DND-41 (cell line): Measurements from ENCODE around the gene ANKRD53.

Experiments
- ATAC-seq: fragments of 200-7000 bp; cut with Tn5 transposase; 3 replicates; pipeline ENCODE4 v1.9.1; 2021; ENCODE audit warnings: low read depth; ENCODE audit not compliant: insufficient read depth
- DNase-seq: peaks from one replicate; pipeline ENCODE4 v3.0.0-alpha.2; 2020
- H2AFZ ChIP-seq: 2 replicates; pipeline ENCODE4 v1.6.0; 2012; ENCODE audit warnings: low read depth, low read length
- H3K27ac ChIP-seq: 2 replicates; pipeline ENCODE4 v1.5.1; 2012; ENCODE audit warnings: low read length, inconsistent platforms
- H3K27me3 ChIP-seq: fragments of 200-600 bp; sonication (generic); 2 replicates; pipeline ENCODE4 v1.6.0; 2012; ENCODE audit warnings: low read length, mild to moderate bottlenecking, inconsistent platforms; ENCODE audit not compliant: insufficient read depth, poor library complexity
- H3K36me3 ChIP-seq: 2 replicates; pipeline ENCODE4 v1.5.1; 2012; ENCODE audit warnings: low read length, inconsistent platforms; ENCODE audit not compliant: insufficient read depth
- H3K4me1 ChIP-seq: 2 replicates; pipeline ENCODE4 v1.5.1; 2012; ENCODE audit warnings: mild to moderate bottlenecking, low read length; ENCODE audit not compliant: insufficient read depth
- H3K4me2 ChIP-seq: 2 replicates; pipeline ENCODE4 v1.6.0; 2012; ENCODE audit warnings: mild to moderate bottlenecking, moderate library complexity, low read length, inconsistent platforms; ENCODE audit not compliant: insufficient read depth
- H3K4me3 ChIP-seq, 2 experiments: fragments of 200-600 bp in 1 of 2; shearing (Covaris generic) in 1 of 2; 2 replicates each; pipeline ENCODE4 v1.5.1; 2012 to 2016; ENCODE audit warnings: inconsistent platforms in 2 of 2, low read length in 2 of 2, mild to moderate bottlenecking in 2 of 2, low read depth in 1 of 2, moderate library complexity in 1 of 2
- H3K79me2 ChIP-seq: 2 replicates; pipeline ENCODE4 v1.6.0; 2012; ENCODE audit warnings: low read length, inconsistent platforms; ENCODE audit not compliant: insufficient read depth
- H3K9ac ChIP-seq: 2 replicates; pipeline ENCODE4 v1.6.0; 2012; ENCODE audit warnings: low read depth, mild to moderate bottlenecking, inconsistent platforms, low read length, moderate library complexity
- H3K9me3 ChIP-seq: 2 replicates; pipeline ENCODE4 v1.5.1; 2012; ENCODE audit warnings: low read length, moderate library complexity, mild to moderate bottlenecking, inconsistent platforms; ENCODE audit not compliant: insufficient read depth, severe bottlenecking
- H4K20me1 ChIP-seq: 2 replicates; pipeline ENCODE4 v1.6.0; 2012; ENCODE audit warnings: low read length; ENCODE audit not compliant: insufficient read depth
- CTCF ChIP-seq: IDR thresholded peaks from 2 replicates; pipeline ENCODE4 v1.5.1; 2012; ENCODE audit warnings: borderline replicate concordance, low read length, moderate library complexity, mild to moderate bottlenecking; ENCODE audit not compliant: poor library complexity, severe bottlenecking; ENCODE audit errors: extremely low read depth
- EZH2 ChIP-seq: IDR thresholded peaks from 3 replicates; pipeline ENCODE4 v1.6.1; 2012; ENCODE audit warnings: borderline replicate concordance, low read depth, mild to moderate bottlenecking, moderate library complexity, low read length, inconsistent platforms; ENCODE audit not compliant: severe bottlenecking

The ANKRD53 gene

GRCh38 chr2:70941186-70941585, 37.2 kb upstream of the ANKRD53 start:
- no peak overlapping the region for H3K9ac ChIP-seq
- H3K79me2 ChIP-seq: no peaks in the 10 kb centered on the region
- 0 out of 2 replicates have a peak, but pooled peaks cover 3% of the 10 kb centered on the region for H4K20me1 ChIP-seq
- no peaks in the 10 kb centered on the region for H3K9me3 ChIP-seq
- no peak overlapping the region for H3K4me3 ChIP-seq
- H3K27me3 ChIP-seq: no peaks in the 10 kb centered on the region
- DNase-seq (no peak), ATAC-seq (no peak)
- H3K4me2 ChIP-seq: no peak overlapping the region
- peaks cover 2% of the 10 kb centered on the region; the same call in 1 of the 2 replicates for H3K4me1 ChIP-seq
- TF ChIP-seq CTCF (no peak), EZH2 (no peak)
- H2AFZ ChIP-seq: no peak overlapping the region
- no peaks in the 10 kb centered on the region for H3K36me3 ChIP-seq
- no peak overlapping the region for H3K27ac ChIP-seq

- no peak for TF ChIP-seq CTCF
- no peak for TF ChIP-seq EZH2
- H3K9me3 ChIP-seq: no peaks in the 10 kb centered on the region
- H3K4me3 ChIP-seq: no peak overlapping the region
- no peaks in the 10 kb centered on the region for H3K27me3 ChIP-seq
- no peak for ATAC-seq
- H3K79me2 ChIP-seq: no peaks in the 10 kb centered on the region; the same call in 1 of the 2 replicates
- H3K4me2 ChIP-seq: no peak overlapping the region
- no peak for DNase-seq
- H3K4me1 ChIP-seq: peaks cover 7% of the 10 kb centered on the region
- H4K20me1 ChIP-seq: no peaks in the 10 kb centered on the region
- no peak overlapping the region for H3K9ac ChIP-seq
- H2AFZ ChIP-seq: no peak overlapping the region
- no peaks in the 10 kb centered on the region for H3K36me3 ChIP-seq
- no peak overlapping the region for H3K27ac ChIP-seq
These were observed 36.7 kb upstream of the ANKRD53 start for GRCh38 chr2:70941701-70942100.

- no peak overlapping the region for H2AFZ ChIP-seq
- ATAC-seq (no peak), DNase-seq (no peak)
- TF ChIP-seq CTCF (no peak), EZH2 (no peak)
- H3K4me3 ChIP-seq: no peak overlapping the region
- no peaks in the 10 kb centered on the region for H3K9me3 ChIP-seq
- no peaks in the 10 kb centered on the region; the same call in 1 of the 2 replicates for H3K79me2 ChIP-seq
- H4K20me1 ChIP-seq: no peaks in the 10 kb centered on the region
- H3K4me1 ChIP-seq: peaks cover 16% of the 10 kb centered on the region
- H3K4me2 ChIP-seq: no peak overlapping the region
- H3K27ac ChIP-seq: no peak overlapping the region
- no peaks in the 10 kb centered on the region for H3K36me3 ChIP-seq
- no peak overlapping the region for H3K9ac ChIP-seq
- H3K27me3 ChIP-seq: no peaks in the 10 kb centered on the region
These were observed 35.8 kb upstream of the ANKRD53 start for GRCh38 chr2:70942396-70943204.
